Measurements from ENCODE around the gene TNRC18.

DNA sequence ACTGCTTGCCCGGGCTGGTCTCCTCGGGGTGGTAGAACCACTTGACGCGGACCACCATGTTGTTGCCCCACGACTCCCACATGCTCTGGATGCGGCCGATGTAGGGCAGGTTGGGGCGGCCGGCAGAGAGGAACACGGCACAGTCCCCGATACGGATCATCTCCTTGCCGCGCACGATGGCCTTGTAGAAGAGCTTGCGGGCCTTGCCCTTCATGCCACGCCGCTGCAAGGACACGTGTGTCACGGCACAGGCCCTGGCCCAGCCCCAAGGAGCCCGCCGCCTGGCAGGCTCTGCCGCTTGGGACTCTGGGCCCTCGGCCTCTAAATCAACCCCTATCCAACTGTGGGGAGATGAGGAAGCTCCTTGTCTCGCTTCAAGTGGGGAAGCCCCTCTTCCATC, 114.5 kb downstream of the TNRC18 start:
- TF ChIP-seq POLR2AphosphoS5 (IDR thresholded peaks at IDR 0.05; ENCODE audit: insufficient read depth, low read depth, low read length) (no peak), POLR2A (IDR thresholded peaks at IDR 0.05; ENCODE audit: low read depth, low read length) (no peak), EZH2 (IDR thresholded peaks at IDR 0.05; ENCODE audit: borderline replicate concordance, low read depth, low read length, severe bottlenecking) (no peak), MYC (IDR thresholded peaks at IDR 0.05; ENCODE audit: low read depth, low read length) (no peak), JUN (IDR thresholded peaks at IDR 0.05; ENCODE audit: borderline replicate concordance, insufficient read depth, insufficient read length, low read depth) (no peak), FOS (IDR thresholded peaks at IDR 0.05; ENCODE audit: borderline replicate concordance, insufficient read depth, low read length) (no peak), GATA2 (IDR thresholded peaks at IDR 0.05; ENCODE audit: insufficient read depth, insufficient read length, low read depth, low read length) (no peak)
- TF ChIP-seq, protein P1, sequence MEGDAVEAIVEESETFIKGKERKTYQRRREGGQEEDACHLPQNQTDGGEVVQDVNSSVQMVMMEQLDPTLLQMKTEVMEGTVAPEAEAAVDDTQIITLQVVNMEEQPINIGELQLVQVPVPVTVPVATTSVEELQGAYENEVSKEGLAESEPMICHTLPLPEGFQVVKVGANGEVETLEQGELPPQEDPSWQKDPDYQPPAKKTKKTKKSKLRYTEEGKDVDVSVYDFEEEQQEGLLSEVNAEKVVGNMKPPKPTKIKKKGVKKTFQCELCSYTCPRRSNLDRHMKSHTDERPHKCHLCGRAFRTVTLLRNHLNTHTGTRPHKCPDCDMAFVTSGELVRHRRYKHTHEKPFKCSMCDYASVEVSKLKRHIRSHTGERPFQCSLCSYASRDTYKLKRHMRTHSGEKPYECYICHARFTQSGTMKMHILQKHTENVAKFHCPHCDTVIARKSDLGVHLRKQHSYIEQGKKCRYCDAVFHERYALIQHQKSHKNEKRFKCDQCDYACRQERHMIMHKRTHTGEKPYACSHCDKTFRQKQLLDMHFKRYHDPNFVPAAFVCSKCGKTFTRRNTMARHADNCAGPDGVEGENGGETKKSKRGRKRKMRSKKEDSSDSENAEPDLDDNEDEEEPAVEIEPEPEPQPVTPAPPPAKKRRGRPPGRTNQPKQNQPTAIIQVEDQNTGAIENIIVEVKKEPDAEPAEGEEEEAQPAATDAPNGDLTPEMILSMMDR (IDR thresholded peaks at IDR 0.05; ENCODE audit: extremely low read depth in 1 of 2, insufficient read depth in 1 of 2, low read depth in 1 of 2, low read length in 2 of 2): no peak
- TF ChIP-seq, protein P2, sequence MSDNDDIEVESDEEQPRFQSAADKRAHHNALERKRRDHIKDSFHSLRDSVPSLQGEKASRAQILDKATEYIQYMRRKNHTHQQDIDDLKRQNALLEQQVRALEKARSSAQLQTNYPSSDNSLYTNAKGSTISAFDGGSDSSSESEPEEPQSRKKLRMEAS (IDR thresholded peaks at IDR 0.05; ENCODE audit: insufficient read depth, insufficient read length): no peak
